NCI-H2196 treated with DMSO at 0.1 percent for 48 hours (cell line): ENCODE data around the gene RAPSN.

ENCODE experiments used
- DNase-seq: peaks from one replicate; lab custom pipeline; 2025; ENCODE audit not compliant: unreplicated experiment; lab: John Stamatoyannopoulos, UW

RAPSN gene

GRCh38 chr11:47408598-47409439 lies 40.1 kb downstream of the RAPSN start:
- no peak for DNase-seq

GRCh38 chr11:47407746-47408590 lies 41.0 kb downstream of the RAPSN start, which contains the start of gene SLC39A13:
Gene SLC39A13 (plus strand): TSS chr11:47408590. CDS start chr11:47410095, 1,505 bp downstream.
- peak; percentile 91 for DNase-seq

GRCh38 chr11:47406896-47407745 lies 41.8 kb downstream of the RAPSN start:
- no peak for DNase-seq

GRCh38 chr11:47403571-47403970 lies 45.4 kb downstream of the RAPSN start:
- no peak for DNase-seq

GRCh38 chr11:47403135-47403534 lies 45.8 kb downstream of the RAPSN start:
- no peak for DNase-seq

- no peak for DNase-seq
Measured at GRCh38 chr11:47400768-47401279, 48.1 kb downstream of the RAPSN start.

- DNase-seq = no peak
Measured at GRCh38 chr11:47399860-47400767, 48.8 kb downstream of the RAPSN start.

GRCh38 chr11:47398551-47398950 lies 50.4 kb downstream of the RAPSN start:
- no peak for DNase-seq

GRCh38 chr11:47398011-47398410 lies 50.9 kb downstream of the RAPSN start:
- no peak for DNase-seq

- no peak for DNase-seq
Measured at GRCh38 chr11:47396049-47396320, 53.0 kb downstream of the RAPSN start.

GRCh38 chr11:47395223-47396048 lies 53.5 kb downstream of the RAPSN start:
- DNase-seq = no peak

GRCh38 chr11:47394322-47395222 lies 54.4 kb downstream of the RAPSN start:
- DNase-seq = no peak

GRCh38 chr11:47394050-47394321 lies 55.0 kb downstream of the RAPSN start:
- DNase-seq = no peak

- no peak for DNase-seq
Measured at GRCh38 chr11:47393163-47394049, 55.5 kb downstream of the RAPSN start.

GRCh38 chr11:47392546-47393162 lies 56.3 kb downstream of the RAPSN start:
- DNase-seq = no peak

- no peak for DNase-seq
Measured at GRCh38 chr11:47391711-47392432, 57.1 kb downstream of the RAPSN start.
